ENCODE measurements around the gene SLC30A9.

Gene SLC30A9

DNA sequence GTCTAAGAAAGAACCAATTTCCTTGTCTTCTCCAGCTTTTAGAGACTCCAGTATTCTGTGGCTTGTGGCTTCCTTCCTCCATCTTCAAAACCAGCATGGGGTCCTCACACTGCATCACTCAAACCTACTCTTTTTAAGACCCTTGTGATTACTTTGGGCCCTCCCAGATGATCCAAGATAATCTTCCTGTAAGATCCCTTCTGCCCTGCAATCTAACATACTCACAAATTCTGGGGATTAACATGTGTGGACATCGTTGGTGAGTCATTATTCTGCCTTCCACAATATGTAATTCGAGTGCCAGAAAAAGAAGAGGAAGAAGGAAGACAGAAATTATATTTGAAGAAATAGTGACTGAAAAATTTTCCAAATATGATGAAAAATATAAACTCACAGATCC lies 114.2 kb downstream of the SLC30A9 start:
- H3K4me3 ChIP-seq (ENCODE audit: insufficient read depth in 1 of 2, low read depth in 1 of 2, low read length in 2 of 2) = no peak overlapping the region
- H3K23ac ChIP-seq (ENCODE audit: low read length in 2 of 2) = no peak overlapping the region
- no peak overlapping the region for H3K9ac ChIP-seq (ENCODE audit: low read length)
- no peak overlapping the region for H2BK5ac ChIP-seq (ENCODE audit: low read depth, low read length, poor library complexity, severe bottlenecking)
- H2BK12ac ChIP-seq (ENCODE audit: low read length in 2 of 2) = no peak overlapping the region
- no peak overlapping the region for H3K4me2 ChIP-seq (ENCODE audit: low read length, poor library complexity, severe bottlenecking)
- H4K8ac ChIP-seq (ENCODE audit: low read length) = no peak overlapping the region
- H3K9me3 ChIP-seq (ENCODE audit: control insufficient read depth, low read length) = no peaks in the 10 kb centered on the region
- no peaks in the 10 kb centered on the region for H3K27me3 ChIP-seq (ENCODE audit: control insufficient read depth in 1 of 2, insufficient read depth in 1 of 2, low read length in 2 of 2)
- H2AK5ac ChIP-seq (ENCODE audit: low read length, severe bottlenecking) = no peak overlapping the region
- H2AFZ ChIP-seq (ENCODE audit: low read depth, low read length) = no peak overlapping the region
- H2BK15ac ChIP-seq (ENCODE audit: low read depth, poor library complexity, severe bottlenecking) = no peak overlapping the region
- H3K27ac ChIP-seq (ENCODE audit: low read length, poor library complexity, severe bottlenecking) = no peak overlapping the region
- DNase-seq = no peak
- H3K4ac ChIP-seq (ENCODE audit: low read depth in 1 of 2, low read length in 2 of 2) = no peak overlapping the region
- WGBS = no CpG with 5 or more reads among the region's 2 CpGs
- H4K91ac ChIP-seq (ENCODE audit: low read length) = no peak overlapping the region
- H3K4me1 ChIP-seq (ENCODE audit: control insufficient read depth, insufficient read depth, low read depth, low read length) = no peaks in the 10 kb centered on the region
- no peaks in the 10 kb centered on the region for H3K79me1 ChIP-seq (replicated peaks; ENCODE audit: low read length, poor library complexity, severe bottlenecking)
- no peaks in the 10 kb centered on the region for H3K36me3 ChIP-seq (ENCODE audit: control insufficient read depth in 1 of 2, insufficient read depth in 2 of 2, low read depth in 1 of 2, low read length in 2 of 2)
- H2BK120ac ChIP-seq (ENCODE audit: low read depth, low read length) = no peak overlapping the region
- no peak overlapping the region for H3K14ac ChIP-seq (ENCODE audit: low read length in 2 of 2)
- no peak overlapping the region for H3K18ac ChIP-seq (ENCODE audit: low read depth in 1 of 2, low read length in 2 of 2)

DNA sequence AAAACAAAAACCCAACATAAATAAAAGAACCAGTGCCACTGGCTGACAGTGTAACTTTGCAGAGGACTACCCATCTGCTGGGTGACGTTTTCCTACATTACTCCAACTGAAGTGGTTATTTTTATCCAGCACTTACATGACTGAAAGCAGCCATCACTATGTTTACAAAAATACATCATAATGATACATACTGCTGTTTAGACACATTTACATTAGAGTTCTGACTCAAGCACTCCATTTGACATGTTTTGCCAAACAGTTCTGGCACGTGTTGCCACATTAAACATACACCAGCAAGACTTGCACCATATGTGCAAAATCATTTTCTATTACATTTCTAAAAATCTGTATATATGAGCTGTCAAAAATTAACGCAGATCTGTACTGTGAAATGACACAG lies 122.5 kb downstream of the SLC30A9 start:
- 48% methylated on average over 2 of the region's 3 CpGs for WGBS
- Histone ChIP-seq H3K27ac (ENCODE audit: low read length, poor library complexity, severe bottlenecking) (no peak overlapping the region), H3K14ac (ENCODE audit: low read length in 2 of 2) (no peak overlapping the region), H2BK5ac (ENCODE audit: low read depth, low read length, poor library complexity, severe bottlenecking) (no peak overlapping the region), H3K23ac (ENCODE audit: low read length in 2 of 2) (no peak overlapping the region), H2BK12ac (ENCODE audit: low read length in 2 of 2) (no peak overlapping the region), H2BK120ac (ENCODE audit: low read depth, low read length) (no peak overlapping the region), H3K36me3 (ENCODE audit: control insufficient read depth in 1 of 2, insufficient read depth in 2 of 2, low read depth in 1 of 2, low read length in 2 of 2) (no peaks in the 10 kb centered on the region), H3K4me2 (ENCODE audit: low read length, poor library complexity, severe bottlenecking) (no peak overlapping the region), H3K4me1 (ENCODE audit: control insufficient read depth, insufficient read depth, low read depth, low read length) (no peaks in the 10 kb centered on the region), H2BK15ac (ENCODE audit: low read depth, poor library complexity, severe bottlenecking) (no peak overlapping the region), H3K79me1 (replicated peaks; ENCODE audit: low read length, poor library complexity, severe bottlenecking) (no peaks in the 10 kb centered on the region), H2AK5ac (ENCODE audit: low read length, severe bottlenecking) (no peak overlapping the region), H4K91ac (ENCODE audit: low read length) (no peak overlapping the region), H3K4ac (ENCODE audit: low read depth in 1 of 2, low read length in 2 of 2) (no peak overlapping the region), H4K8ac (ENCODE audit: low read length) (no peak overlapping the region), H3K27me3 (ENCODE audit: control insufficient read depth in 1 of 2, insufficient read depth in 1 of 2, low read length in 2 of 2) (peaks cover 8 to 12% of the 10 kb centered on the region in 2 experiments), H3K9me3 (ENCODE audit: control insufficient read depth, low read length) (no peaks in the 10 kb centered on the region), H3K9ac (ENCODE audit: low read length) (no peak overlapping the region), H3K4me3 (ENCODE audit: insufficient read depth in 1 of 2, low read depth in 1 of 2, low read length in 2 of 2) (no peak overlapping the region), H3K18ac (ENCODE audit: low read depth in 1 of 2, low read length in 2 of 2) (no peak overlapping the region), H2AFZ (ENCODE audit: low read depth, low read length) (no peak overlapping the region)
- DNase-seq = no peak

DNA sequence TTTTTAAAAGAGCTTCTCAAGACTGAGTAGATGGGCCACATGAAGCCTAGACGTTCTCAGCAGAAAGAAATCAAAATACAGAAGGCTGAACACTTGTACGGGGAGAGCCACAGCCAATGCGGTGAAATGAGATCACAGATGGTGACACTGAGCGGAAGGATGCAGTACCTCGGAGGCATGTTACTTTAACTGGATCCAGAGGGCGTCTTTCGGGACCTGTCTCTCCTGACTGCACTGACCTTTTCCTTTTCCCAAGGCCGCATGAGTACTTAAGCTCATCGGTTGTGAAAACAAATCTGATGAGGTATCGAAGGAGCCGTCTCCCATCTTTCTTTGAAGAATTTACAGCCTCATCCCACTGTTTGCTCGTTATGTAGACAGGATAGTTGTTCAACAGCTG lies 129.6 kb downstream of the SLC30A9 start:
- no peak overlapping the region for H2BK120ac ChIP-seq (ENCODE audit: low read depth, low read length)
- H2AFZ ChIP-seq (ENCODE audit: low read depth, low read length) = no peak overlapping the region
- H2BK15ac ChIP-seq (ENCODE audit: low read depth, poor library complexity, severe bottlenecking) = no peak overlapping the region
- no peaks in the 10 kb centered on the region for H3K36me3 ChIP-seq (ENCODE audit: control insufficient read depth in 1 of 2, insufficient read depth in 2 of 2, low read depth in 1 of 2, low read length in 2 of 2)
- no peak overlapping the region for H3K14ac ChIP-seq (ENCODE audit: low read length in 2 of 2)
- no peaks in the 10 kb centered on the region for H3K4me1 ChIP-seq (ENCODE audit: control insufficient read depth, insufficient read depth, low read depth, low read length)
- H4K8ac ChIP-seq (ENCODE audit: low read length) = no peak overlapping the region
- H4K91ac ChIP-seq (ENCODE audit: low read length) = no peak overlapping the region
- no peak overlapping the region for H3K27ac ChIP-seq (ENCODE audit: low read length, poor library complexity, severe bottlenecking)
- no peak overlapping the region for H3K9ac ChIP-seq (ENCODE audit: low read length)
- H3K27me3 ChIP-seq (ENCODE audit: control insufficient read depth in 1 of 2, insufficient read depth in 1 of 2, low read length in 2 of 2) = peaks cover 6 to 13% of the 10 kb centered on the region in 2 experiments
- H3K18ac ChIP-seq (ENCODE audit: low read depth in 1 of 2, low read length in 2 of 2) = no peak overlapping the region
- no peak overlapping the region for H2BK5ac ChIP-seq (ENCODE audit: low read depth, low read length, poor library complexity, severe bottlenecking)
- H2AK5ac ChIP-seq (ENCODE audit: low read length, severe bottlenecking) = no peak overlapping the region
- H3K9me3 ChIP-seq (ENCODE audit: control insufficient read depth, low read length) = no peaks in the 10 kb centered on the region
- no peak overlapping the region for H3K4me3 ChIP-seq (ENCODE audit: insufficient read depth in 1 of 2, low read depth in 1 of 2, low read length in 2 of 2)
- DNase-seq = no peak
- no peak overlapping the region for H3K4me2 ChIP-seq (ENCODE audit: low read length, poor library complexity, severe bottlenecking)
- 70% methylated on average over 12 of the region's 12 CpGs for WGBS
- no peak overlapping the region for H2BK12ac ChIP-seq (ENCODE audit: low read length in 2 of 2)
- no peak overlapping the region for H3K23ac ChIP-seq (ENCODE audit: low read length in 2 of 2)
- H3K4ac ChIP-seq (ENCODE audit: low read depth in 1 of 2, low read length in 2 of 2) = no peak overlapping the region
- H3K79me1 ChIP-seq (replicated peaks; ENCODE audit: low read length, poor library complexity, severe bottlenecking) = no peaks in the 10 kb centered on the region

DNA sequence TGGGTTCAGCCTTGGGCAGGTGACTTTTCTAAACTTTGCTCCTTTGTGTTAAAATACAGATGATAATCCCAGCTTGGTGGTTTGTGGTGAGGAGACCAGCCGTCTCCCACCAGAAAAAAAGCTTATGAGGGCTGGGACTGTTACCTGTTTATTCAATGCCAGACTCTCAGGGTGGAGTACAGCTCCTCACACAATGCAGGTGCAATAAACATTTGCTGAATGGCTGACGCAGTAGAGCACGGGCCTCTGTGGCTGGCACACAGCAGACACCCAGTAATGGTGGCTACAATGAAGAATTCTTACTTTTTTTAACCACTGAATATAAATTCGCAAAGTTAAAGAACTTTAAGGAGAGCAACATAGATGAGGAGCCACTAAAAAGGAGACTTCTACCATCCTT lies 131.9 kb downstream of the SLC30A9 start:
- no peak overlapping the region for H3K4me3 ChIP-seq (ENCODE audit: insufficient read depth in 1 of 2, low read depth in 1 of 2, low read length in 2 of 2)
- H3K18ac ChIP-seq (ENCODE audit: low read depth in 1 of 2, low read length in 2 of 2) = no peak overlapping the region
- no peak overlapping the region for H3K27ac ChIP-seq (ENCODE audit: low read length, poor library complexity, severe bottlenecking)
- peaks cover 3 to 6% of the 10 kb centered on the region in 2 experiments for H3K27me3 ChIP-seq (ENCODE audit: control insufficient read depth in 1 of 2, insufficient read depth in 1 of 2, low read length in 2 of 2)
- DNase-seq = no peak
- no peak overlapping the region for H2BK5ac ChIP-seq (ENCODE audit: low read depth, low read length, poor library complexity, severe bottlenecking)
- H2AFZ ChIP-seq (ENCODE audit: low read depth, low read length) = no peak overlapping the region
- H3K4me2 ChIP-seq (ENCODE audit: low read length, poor library complexity, severe bottlenecking) = no peak overlapping the region
- no peak overlapping the region for H2BK12ac ChIP-seq (ENCODE audit: low read length in 2 of 2)
- H3K9me3 ChIP-seq (ENCODE audit: control insufficient read depth, low read length) = no peaks in the 10 kb centered on the region
- H3K4ac ChIP-seq (ENCODE audit: low read depth in 1 of 2, low read length in 2 of 2) = no peak overlapping the region
- H4K8ac ChIP-seq (ENCODE audit: low read length) = no peak overlapping the region
- WGBS = 91% methylated on average over 4 of the region's 4 CpGs
- H3K79me1 ChIP-seq (replicated peaks; ENCODE audit: low read length, poor library complexity, severe bottlenecking) = no peaks in the 10 kb centered on the region
- no peaks in the 10 kb centered on the region for H3K4me1 ChIP-seq (ENCODE audit: control insufficient read depth, insufficient read depth, low read depth, low read length)
- H3K36me3 ChIP-seq (ENCODE audit: control insufficient read depth in 1 of 2, insufficient read depth in 2 of 2, low read depth in 1 of 2, low read length in 2 of 2) = no peaks in the 10 kb centered on the region
- H3K23ac ChIP-seq (ENCODE audit: low read length in 2 of 2) = no peak overlapping the region
- H2BK120ac ChIP-seq (ENCODE audit: low read depth, low read length) = no peak overlapping the region
- no peak overlapping the region for H4K91ac ChIP-seq (ENCODE audit: low read length)
- no peak overlapping the region for H3K9ac ChIP-seq (ENCODE audit: low read length)
- no peak overlapping the region for H3K14ac ChIP-seq (ENCODE audit: low read length in 2 of 2)
- H2BK15ac ChIP-seq (ENCODE audit: low read depth, poor library complexity, severe bottlenecking) = no peak overlapping the region
- no peak overlapping the region for H2AK5ac ChIP-seq (ENCODE audit: low read length, severe bottlenecking)
